CD4-positive, alpha-beta T cell treated with Interleukin-15 for 1 hour (primary cell): ENCODE data around the gene HAUS1.
"Not testable (repeated sequence)": the region's sequence is repeated elsewhere in the genome, so short reads cannot be mapped to it uniquely, and the experiment has no call there.

Experiments used
- DNase-seq: peaks from one replicate; pipeline ENCODE4 v3.0.0-alpha.2; 2020

Gene HAUS1

GRCh38 chr18:46104128-46104911 lies at the start of gene HAUS1:
HAUS1 (plus strand) TSS chr18:46104385; CDS start chr18:46104412, 27 bp downstream.
- DNase-seq: peak; percentile 76

GRCh38 chr18:46054956-46055837 lies 49.0 kb upstream of the HAUS1 start:
- DNase-seq: no peak

DNA sequence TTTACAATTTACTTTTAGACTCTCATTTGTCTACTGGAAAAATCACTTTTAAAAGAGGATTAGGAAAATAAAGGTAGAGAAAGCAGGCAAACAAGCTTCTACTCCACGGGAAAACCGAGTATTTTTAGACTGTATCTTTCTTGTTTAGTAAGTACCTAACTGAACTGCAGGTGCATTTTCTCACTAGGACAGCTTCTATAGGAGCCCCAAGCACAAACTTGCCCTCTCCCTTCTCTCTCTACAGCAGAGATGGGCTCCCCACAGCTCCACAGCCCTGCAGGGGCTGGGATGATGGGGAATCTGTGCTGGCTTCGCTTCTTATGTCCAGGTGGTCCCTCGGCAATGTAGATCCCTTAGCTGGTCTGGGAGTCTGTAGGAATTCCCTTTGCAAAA lies 48.4 kb upstream of the HAUS1 start:
- no peak for DNase-seq

GRCh38 chr18:46060359-46060841 lies 43.8 kb upstream of the HAUS1 start:
- no peak for DNase-seq

GRCh38 chr18:46061387-46061786 lies 42.8 kb upstream of the HAUS1 start:
- no peak for DNase-seq

GRCh38 chr18:46061796-46062195 lies 42.4 kb upstream of the HAUS1 start:
- no peak for DNase-seq

- no peak for DNase-seq
Observed at GRCh38 chr18:46062781-46063180, 41.4 kb upstream of the HAUS1 start.

DNA sequence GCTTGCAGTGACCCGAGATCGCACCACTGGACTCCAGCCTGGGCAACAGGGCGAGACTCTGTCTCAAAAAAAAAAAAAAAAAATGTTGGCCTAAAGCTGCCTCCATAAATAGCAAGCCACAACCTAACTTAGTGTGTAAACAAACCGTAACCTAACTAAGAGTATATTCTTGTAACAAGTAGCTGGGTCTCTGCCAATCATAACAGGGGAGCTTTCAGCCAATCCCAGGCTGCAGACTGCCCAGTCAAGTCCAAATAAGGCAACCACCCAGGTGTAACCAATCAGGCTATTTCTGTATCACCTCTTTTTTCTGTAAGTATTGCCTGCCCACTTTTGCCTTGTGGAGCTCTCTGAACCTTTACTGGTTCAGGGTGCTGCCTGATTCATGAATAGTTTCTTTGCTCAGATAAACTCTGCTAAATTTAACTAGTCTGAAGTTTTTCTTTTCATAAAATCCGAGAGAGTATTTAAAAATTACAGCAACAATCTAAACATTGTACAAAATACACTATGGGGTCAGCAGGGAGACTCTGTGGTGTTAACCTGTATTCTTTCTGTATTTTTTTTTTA lies 36.7 kb upstream of the HAUS1 start:
- DNase-seq: no peak

- no peak for DNase-seq
Observed at GRCh38 chr18:46068763-46069162, 35.4 kb upstream of the HAUS1 start.

GRCh38 chr18:46069524-46069923 lies 34.7 kb upstream of the HAUS1 start:
- DNase-seq: no peak

DNA sequence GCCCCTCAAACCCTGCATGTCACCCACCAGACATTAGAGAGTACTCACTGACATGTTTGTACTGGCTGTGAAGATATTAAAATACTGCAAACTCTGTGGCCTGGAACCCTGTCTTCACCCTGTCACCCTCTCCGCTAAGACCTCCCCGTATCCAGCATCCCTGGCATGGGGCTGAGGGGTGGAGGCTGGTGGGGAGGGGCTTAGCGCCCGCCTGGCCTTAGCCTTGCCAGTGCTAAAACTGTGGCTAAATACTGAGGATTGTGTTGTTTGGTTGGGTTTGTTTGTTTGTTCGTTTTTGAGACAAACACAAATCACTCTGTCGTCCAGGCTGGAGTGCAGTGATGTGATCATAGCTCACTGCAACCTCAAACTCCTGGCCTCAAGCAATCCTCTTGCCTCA lies 34.0 kb upstream of the HAUS1 start:
- no peak for DNase-seq

DNA sequence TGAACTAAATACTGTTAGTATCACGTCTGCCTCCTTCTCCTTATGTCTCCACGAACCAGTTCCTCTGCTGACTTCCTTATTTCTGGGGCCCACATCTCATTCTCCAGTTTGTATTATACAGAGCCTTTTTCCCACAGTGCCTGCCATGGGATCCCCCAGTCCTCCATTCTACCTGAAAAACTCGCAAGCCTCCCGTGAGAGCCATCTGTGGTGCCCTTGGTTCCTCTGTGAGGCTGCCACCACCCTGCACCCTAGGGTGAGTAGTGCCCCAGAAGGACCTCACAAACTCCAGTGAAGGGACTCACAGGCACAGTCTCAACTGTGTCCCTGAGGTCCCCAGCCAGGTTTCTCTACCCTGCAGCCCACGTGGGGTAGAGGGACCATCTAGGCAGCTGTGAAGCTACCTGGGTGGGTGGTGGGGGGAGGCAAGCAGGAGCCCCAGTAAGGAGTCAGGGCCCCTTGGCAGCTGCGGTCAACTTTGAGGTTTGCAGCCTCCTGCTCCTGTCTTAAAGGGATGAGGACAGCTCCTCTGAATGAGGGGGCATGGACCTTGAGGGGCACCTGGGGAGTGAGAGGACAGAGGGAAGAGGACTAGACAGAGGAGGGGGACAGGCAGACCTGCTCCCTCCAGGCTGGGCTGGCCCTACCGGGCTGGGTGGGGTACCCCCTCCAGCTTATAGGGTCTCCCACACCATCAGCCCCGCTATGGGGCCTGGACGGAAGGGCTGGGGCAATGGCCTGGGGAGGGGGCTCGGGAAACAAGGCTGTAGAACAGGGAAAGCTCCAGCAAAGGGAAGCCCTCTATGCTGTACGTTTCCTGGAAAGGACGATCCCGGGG lies 33.2 kb upstream of the HAUS1 start:
- no peak for DNase-seq

DNA sequence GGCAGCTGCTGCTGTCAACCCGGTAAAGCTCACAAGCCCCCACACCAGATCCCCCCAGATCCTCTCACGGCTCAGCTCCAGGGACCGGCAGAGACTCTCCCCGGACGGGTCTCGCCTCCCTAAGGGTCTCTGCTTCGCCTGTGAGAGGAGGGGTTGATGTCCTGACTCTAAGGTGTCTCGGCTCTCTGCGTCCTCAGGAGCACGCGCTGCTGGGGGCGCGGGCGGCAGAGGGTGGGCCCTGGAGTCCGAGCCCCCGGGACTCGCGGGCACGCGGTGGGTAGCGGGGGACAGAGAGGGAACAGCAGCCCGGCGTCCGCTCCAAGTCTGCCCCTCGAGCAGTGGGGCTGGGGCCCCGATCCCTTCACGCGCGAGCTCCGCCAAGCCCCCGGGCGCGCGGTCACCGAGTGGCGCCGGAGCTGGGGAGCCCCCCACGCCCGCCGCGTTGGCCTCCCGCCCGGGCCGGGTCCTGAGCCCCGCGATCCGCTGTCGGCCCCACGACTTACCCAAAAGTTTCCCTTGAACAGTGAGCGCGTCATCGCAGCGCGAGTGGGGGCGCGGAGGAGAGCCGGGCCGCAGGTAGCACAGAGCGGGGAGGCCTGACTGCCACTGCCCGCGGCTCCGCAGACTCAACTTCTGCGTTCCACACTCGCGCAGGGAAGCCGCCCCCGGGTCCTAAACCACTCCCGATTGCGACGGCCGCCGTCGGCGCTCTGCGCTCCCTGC lies 32.4 kb upstream of the HAUS1 start, which contains the start of gene PSTPIP2:
Gene PSTPIP2, minus strand, starts transcription at position 608 of the 723 bp plus-strand sequence. Its CDS starts 72 bp downstream, at position 536.
- peak; percentile 65 for DNase-seq

DNA sequence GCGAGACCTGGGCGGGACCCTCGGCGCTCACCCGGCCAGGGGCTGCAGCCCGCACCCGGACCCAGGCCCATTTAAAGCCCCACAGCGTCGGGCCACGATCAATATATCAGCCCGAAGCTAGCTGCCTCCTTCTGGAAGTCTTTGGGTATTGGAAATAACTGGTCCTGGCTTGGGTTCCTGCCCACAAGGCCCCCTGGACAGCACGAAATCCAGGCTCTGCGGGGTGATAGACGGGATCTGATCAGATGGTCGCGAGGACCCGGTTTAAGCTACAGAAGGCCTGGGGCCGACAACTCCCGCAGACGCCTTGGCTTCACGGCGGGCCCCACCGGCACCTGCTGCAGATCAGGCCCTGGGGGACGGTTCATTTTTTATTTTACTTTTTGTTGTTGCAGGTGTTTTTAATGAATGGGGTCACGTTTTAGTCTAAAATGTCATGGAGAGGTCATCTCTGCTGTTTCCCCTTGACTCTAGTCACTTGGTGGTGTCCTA lies 31.8 kb upstream of the HAUS1 start:
- no peak for DNase-seq

DNA sequence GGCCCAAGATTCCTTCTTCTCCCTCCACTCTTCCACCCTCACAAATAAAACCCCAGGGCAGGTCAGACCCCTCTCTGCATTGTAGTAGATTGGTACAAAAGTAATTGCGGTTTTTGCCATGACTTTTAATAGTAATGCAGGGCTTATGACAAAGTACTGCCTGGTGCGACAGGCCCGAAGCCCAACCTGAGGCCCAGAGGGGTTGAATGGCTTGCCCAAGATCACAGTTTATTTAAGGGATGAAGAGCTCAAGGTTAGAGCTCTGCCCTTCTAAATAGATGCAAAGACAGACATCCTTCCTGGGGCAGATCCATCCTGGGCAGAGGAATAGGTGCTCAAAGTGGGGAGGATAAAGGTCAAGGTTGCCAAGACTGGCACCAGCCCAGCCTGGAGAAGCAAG lies 31.2 kb upstream of the HAUS1 start:
- no peak for DNase-seq

GRCh38 chr18:46073474-46074331 lies 30.5 kb upstream of the HAUS1 start:
- no peak for DNase-seq

DNA sequence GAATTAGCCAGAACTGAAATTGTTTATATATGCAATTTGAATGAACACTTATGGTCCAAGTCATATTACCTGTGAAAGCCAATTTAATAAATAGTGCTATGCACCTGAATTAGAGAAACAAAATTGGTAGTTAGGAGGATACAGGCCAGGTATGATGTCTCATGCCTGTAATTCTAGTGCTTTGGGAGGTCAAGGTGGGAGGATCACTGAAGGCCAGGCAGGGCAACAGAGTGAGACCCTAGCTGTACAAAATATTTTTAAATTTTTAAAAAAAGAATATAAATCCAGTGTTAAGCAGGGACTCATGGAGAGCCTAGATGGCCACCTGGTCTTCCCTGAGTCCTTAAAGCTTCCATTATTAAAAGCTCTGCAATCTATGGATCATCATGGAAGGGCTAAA lies 24.8 kb upstream of the HAUS1 start:
- no peak for DNase-seq

- DNase-seq: no peak
Observed at GRCh38 chr18:46080156-46080555, 24.0 kb upstream of the HAUS1 start.

GRCh38 chr18:46084431-46084830 lies 19.8 kb upstream of the HAUS1 start:
- no peak for DNase-seq

DNA sequence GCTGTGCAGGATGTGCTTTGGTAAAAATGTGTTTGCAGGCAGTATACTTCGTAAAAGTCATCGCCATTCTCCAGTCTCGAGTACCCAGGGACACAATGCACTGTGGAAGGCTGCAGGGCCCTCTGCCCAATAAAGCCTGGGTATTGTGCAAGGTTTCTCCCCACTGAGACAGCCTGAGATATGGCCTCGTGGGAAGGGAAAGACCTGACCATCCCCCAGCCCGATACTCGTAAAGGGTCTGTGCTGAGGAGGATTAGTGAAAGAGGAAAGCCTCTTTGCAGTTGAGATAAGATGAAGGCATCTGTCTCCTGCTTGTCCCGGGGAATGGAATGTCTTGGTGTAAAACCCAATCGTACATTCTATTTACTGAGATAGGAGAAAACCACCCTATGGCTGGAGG lies 15.7 kb upstream of the HAUS1 start:
- not testable (repeated sequence) for DNase-seq

- no peak for DNase-seq
Observed at GRCh38 chr18:46095532-46095931, 8.7 kb upstream of the HAUS1 start.
